H1 (cell line): ENCODE data around the gene PROP1. TPM values are rescaled to one million over a fixed set of nuclear protein-coding genes. Genes with fewer than 3 reads are reported as not detected.

Experiments
- polyA plus RNA-seq, 7 experiments: library from polyadenylated mRNA; depleted of rRNA in 3 of 7; stranded (reverse) in 5 of 7; unstranded in 2 of 7; fragments of >200 nt in 5 of 7; fragments of 200-250 nt in 2 of 7; gene quantifications; 1 replicate in 5 of 7; 2 replicates in 1 of 7; 4 replicates in 1 of 7; pipeline versions ENCODE4 v1.2.1 to v1.2.3, GENCODE V29; 2011 to 2013; ENCODE audit warnings: missing spikeins in 2 of 7, mixed read lengths in 2 of 7
- total RNA-seq: library from RNA; stranded (reverse); fragmentation: NEBNext Ultra II Directional; extraction: Animal tissue kit (Norgen Biotek cat#: 25700); gene quantifications from 2 replicates; pipeline ENCODE4 v1.2.1, GENCODE V29; 2021
- TF ChIP-seq, protein P1 (sequence below): fragments of 300-600 bp; sonication (generic); IDR thresholded peaks from 2 replicates; pipeline ENCODE4 v1.7.1; 2012; ENCODE audit warnings: low read length, moderate library complexity, mild to moderate bottlenecking, inconsistent platforms; ENCODE audit not compliant: insufficient replicate concordance

Gene PROP1
- total and polyA plus RNA-seq, 2 of the 8 experiments (the other 6 are each of a cell fraction or from before 2014, with no cell fraction given), result not detected

DNA sequence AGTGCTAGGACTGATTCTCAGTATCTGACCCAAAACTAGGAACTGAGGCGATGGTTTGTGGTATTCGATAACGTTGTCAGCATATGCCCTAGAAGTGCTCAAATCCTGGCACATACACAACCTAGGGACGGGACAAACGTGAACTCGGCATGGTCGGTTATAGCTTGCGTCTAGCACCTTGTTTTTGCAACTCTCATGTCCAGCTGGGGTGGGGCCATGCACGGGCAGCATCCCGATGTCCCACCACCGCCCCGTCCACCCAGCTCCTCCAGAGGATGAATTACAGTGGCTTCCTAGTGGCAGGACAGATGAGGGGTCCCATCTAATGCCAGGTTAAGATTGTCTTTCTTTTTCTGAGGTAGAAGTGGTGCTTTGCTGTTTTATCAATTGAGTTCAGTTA is 31.6 kb downstream of the PROP1 start (continued):
- TF ChIP-seq, protein P1, sequence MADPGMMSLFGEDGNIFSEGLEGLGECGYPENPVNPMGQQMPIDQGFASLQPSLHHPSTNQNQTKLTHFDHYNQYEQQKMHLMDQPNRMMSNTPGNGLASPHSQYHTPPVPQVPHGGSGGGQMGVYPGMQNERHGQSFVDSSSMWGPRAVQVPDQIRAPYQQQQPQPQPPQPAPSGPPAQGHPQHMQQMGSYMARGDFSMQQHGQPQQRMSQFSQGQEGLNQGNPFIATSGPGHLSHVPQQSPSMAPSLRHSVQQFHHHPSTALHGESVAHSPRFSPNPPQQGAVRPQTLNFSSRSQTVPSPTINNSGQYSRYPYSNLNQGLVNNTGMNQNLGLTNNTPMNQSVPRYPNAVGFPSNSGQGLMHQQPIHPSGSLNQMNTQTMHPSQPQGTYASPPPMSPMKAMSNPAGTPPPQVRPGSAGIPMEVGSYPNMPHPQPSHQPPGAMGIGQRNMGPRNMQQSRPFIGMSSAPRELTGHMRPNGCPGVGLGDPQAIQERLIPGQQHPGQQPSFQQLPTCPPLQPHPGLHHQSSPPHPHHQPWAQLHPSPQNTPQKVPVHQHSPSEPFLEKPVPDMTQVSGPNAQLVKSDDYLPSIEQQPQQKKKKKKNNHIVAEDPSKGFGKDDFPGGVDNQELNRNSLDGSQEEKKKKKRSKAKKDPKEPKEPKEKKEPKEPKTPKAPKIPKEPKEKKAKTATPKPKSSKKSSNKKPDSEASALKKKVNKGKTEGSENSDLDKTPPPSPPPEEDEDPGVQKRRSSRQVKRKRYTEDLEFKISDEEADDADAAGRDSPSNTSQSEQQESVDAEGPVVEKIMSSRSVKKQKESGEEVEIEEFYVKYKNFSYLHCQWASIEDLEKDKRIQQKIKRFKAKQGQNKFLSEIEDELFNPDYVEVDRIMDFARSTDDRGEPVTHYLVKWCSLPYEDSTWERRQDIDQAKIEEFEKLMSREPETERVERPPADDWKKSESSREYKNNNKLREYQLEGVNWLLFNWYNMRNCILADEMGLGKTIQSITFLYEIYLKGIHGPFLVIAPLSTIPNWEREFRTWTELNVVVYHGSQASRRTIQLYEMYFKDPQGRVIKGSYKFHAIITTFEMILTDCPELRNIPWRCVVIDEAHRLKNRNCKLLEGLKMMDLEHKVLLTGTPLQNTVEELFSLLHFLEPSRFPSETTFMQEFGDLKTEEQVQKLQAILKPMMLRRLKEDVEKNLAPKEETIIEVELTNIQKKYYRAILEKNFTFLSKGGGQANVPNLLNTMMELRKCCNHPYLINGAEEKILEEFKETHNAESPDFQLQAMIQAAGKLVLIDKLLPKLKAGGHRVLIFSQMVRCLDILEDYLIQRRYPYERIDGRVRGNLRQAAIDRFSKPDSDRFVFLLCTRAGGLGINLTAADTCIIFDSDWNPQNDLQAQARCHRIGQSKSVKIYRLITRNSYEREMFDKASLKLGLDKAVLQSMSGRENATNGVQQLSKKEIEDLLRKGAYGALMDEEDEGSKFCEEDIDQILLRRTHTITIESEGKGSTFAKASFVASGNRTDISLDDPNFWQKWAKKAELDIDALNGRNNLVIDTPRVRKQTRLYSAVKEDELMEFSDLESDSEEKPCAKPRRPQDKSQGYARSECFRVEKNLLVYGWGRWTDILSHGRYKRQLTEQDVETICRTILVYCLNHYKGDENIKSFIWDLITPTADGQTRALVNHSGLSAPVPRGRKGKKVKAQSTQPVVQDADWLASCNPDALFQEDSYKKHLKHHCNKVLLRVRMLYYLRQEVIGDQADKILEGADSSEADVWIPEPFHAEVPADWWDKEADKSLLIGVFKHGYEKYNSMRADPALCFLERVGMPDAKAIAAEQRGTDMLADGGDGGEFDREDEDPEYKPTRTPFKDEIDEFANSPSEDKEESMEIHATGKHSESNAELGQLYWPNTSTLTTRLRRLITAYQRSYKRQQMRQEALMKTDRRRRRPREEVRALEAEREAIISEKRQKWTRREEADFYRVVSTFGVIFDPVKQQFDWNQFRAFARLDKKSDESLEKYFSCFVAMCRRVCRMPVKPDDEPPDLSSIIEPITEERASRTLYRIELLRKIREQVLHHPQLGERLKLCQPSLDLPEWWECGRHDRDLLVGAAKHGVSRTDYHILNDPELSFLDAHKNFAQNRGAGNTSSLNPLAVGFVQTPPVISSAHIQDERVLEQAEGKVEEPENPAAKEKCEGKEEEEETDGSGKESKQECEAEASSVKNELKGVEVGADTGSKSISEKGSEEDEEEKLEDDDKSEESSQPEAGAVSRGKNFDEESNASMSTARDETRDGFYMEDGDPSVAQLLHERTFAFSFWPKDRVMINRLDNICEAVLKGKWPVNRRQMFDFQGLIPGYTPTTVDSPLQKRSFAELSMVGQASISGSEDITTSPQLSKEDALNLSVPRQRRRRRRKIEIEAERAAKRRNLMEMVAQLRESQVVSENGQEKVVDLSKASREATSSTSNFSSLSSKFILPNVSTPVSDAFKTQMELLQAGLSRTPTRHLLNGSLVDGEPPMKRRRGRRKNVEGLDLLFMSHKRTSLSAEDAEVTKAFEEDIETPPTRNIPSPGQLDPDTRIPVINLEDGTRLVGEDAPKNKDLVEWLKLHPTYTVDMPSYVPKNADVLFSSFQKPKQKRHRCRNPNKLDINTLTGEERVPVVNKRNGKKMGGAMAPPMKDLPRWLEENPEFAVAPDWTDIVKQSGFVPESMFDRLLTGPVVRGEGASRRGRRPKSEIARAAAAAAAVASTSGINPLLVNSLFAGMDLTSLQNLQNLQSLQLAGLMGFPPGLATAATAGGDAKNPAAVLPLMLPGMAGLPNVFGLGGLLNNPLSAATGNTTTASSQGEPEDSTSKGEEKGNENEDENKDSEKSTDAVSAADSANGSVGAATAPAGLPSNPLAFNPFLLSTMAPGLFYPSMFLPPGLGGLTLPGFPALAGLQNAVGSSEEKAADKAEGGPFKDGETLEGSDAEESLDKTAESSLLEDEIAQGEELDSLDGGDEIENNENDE, result no peak
